Measurements from ENCODE around the gene TCEAL4.

The TCEAL4 gene

DNA sequence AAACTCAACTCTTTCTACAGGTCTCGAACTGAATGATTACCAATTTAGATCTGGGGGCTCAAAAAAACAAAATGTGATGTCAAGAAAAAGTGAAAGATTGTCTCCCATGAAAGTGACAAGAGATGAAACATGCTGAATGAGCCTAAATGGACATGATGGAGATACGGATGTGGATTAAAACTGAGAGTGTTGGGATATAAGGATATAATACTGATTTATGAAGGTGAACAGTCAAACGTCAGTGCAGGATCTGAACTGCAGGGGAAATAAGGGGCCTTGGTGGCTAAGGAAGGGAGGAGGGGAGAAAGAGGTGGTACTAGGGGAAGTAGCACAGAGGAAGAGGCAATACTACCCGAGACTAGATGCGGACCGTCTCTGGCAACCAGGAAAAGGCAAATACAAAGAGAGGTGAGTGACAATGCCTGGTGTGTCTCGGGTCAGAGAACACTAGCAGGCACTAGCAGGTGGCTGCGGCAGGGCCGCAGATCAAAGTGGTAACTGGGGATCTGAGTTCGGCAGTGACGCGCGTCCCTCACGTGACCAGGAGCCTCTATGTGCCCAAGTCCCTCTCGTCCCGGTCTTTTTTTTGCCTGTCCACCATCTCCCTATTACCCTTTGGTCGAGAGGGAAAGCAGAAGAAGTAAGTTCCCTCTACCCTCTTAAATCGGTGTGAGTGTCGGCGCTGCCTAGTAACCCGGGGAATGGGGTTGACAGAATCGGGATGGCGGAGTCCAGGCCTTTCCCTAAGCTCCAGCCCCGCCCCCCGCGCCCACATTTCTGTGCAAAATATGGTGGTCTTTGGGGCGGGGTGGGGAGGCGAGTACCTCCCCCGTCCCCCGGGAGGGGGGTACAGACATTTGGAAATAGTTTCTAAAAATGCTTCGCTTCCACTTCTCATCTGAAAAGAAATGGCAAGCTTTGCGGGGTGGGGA lies 43.3 kb downstream of the TCEAL4 start, which contains the start of gene TCEAL1:
TSS of gene TCEAL1 (plus strand) at position 590 of the 932 bp plus-strand sequence. CDS start 942 bp downstream, outside the sequence.
- no peak for FAIRE-seq

DNA sequence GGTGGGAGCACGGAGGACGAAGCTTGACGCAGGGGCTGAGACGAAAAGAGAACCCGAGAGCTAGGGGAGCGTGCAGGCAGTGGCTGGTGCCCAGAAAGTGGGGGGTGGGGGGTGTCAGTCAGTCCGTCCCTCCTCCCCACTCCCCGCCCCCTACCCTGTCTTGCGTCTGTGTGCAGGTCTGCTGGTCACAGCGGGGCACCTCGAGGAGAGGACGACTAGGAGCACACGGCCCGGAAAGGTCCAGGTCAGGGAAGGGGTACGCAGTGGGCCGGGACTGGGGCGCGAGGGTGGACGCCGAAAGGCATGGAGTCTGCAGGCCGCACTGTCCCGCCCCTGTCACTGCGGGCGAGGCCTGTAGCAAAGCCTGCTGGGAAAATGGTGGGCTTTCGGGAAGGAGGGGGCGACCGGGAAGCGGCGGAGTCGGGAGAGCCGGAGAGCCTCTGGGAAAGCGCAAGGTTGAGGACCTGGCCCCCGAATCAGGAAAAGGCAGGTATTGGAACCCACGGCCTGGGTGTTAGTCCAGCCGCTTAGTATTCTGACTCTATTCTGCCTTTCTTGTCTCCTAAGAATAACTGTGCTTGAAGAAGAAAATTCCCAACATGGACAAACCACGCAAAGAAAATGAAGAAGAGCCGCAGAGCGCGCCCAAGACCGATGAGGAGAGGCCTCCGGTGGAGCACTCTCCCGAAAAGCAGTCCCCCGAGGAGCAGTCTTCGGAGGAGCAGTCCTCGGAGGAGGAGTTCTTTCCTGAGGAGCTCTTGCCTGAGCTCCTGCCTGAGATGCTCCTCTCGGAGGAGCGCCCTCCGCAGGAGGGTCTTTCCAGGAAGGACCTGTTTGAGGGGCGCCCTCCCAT lies 44.2 kb downstream of the TCEAL4 start:
- FAIRE-seq (no peak), DNase-seq (ENCODE audit: insufficient read length, low spot score) (no peak)

More for the DNA sequence above, 43.3 kb downstream of the TCEAL4 start, which contains the start of gene TCEAL1:
- no peak for TF ChIP-seq CTCF (IDR thresholded peaks at IDR 0.05; ENCODE audit: insufficient read depth, missing control alignments)
- DNase-seq (ENCODE audit: insufficient read length, low spot score) = no peak

DNA sequence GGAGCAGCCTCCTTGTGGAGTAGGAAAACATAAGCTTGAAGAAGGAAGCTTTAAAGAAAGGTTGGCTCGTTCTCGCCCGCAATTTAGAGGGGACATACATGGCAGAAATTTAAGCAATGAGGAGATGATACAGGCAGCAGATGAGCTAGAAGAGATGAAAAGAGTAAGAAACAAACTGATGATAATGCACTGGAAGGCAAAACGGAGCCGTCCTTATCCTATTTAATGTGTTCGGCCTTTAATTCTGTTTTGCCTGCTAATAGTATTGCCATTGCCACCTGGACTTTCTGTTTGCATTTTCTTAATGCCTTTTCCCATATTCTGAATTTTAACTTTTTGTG lies 44.8 kb downstream of the TCEAL4 start:
- no peak for TF ChIP-seq CTCF (IDR thresholded peaks at IDR 0.05; ENCODE audit: insufficient read depth, missing control alignments)
- FAIRE-seq (no peak), DNase-seq (ENCODE audit: insufficient read length, low spot score) (no peak)

More for the DNA sequence above, 44.2 kb downstream of the TCEAL4 start:
- peak; percentile 69 for TF ChIP-seq CTCF (IDR thresholded peaks at IDR 0.05; ENCODE audit: insufficient read depth, missing control alignments)

GRCh38 chrX:103631145-103631544 lies 45.8 kb downstream of the TCEAL4 start:
- FAIRE-seq (no peak), DNase-seq (ENCODE audit: insufficient read length, low spot score) (no peak)
- TF ChIP-seq CTCF (IDR thresholded peaks at IDR 0.05; ENCODE audit: insufficient read depth, missing control alignments) = no peak

GRCh38 chrX:103635436-103635835 lies 50.1 kb downstream of the TCEAL4 start:
- DNase-seq (ENCODE audit: insufficient read length, low spot score) = no peak
- TF ChIP-seq CTCF (IDR thresholded peaks at IDR 0.05; ENCODE audit: insufficient read depth, missing control alignments) = no peak
- no peak for FAIRE-seq
